WI38 (cell line): Measurements from ENCODE around the gene OCRL.

Experiments used
- H3K4me3 ChIP-seq: 2 replicates; pipeline ENCODE4 v1.5.1; 2011; ENCODE audit warnings: low read depth, mild to moderate bottlenecking, control low read depth, low read length
- TF ChIP-seq, protein P1 (sequence below): IDR thresholded peaks from 2 replicates; pipeline ENCODE4 v1.5.1; 2012; ENCODE audit warnings: low read depth, mild to moderate bottlenecking, control low read depth, low read length

The OCRL gene

DNA sequence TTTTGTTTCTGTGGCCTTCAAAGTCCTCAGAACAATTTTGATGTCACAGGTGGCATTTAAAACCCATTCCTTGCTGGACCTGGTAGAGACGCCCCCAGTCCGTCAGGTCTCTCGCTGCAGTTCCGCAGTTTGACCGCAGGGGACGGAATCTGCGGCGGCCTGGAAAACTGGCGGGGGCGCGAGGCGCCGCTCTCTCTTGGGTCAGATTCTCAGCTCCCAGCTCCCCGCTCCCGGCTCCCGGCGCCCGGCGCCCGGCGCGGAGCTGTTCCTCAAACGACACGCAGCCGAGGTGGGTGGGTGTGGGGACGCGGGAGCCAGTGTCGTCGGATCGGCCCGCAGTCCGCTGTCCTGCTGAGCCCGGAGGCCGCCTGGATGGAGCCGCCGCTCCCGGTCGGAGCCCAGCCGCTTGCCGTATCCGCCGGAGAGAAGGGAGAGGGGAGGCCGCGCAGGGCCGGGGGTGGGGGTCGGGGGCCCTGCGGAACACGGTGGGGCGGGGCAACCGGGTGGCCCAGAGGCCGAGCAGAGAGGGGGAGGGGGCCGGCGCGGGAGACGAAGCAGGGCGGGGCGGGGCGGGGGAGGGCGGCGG, at the start of gene OCRL:
OCRL (plus strand) TSS at position 192 of the 586 bp plus-strand sequence; CDS start at position 373, 181 bp downstream.
- H3K4me3 ChIP-seq: peak within 1 kb of the TSS; percentile 66
- TF ChIP-seq, protein P1, sequence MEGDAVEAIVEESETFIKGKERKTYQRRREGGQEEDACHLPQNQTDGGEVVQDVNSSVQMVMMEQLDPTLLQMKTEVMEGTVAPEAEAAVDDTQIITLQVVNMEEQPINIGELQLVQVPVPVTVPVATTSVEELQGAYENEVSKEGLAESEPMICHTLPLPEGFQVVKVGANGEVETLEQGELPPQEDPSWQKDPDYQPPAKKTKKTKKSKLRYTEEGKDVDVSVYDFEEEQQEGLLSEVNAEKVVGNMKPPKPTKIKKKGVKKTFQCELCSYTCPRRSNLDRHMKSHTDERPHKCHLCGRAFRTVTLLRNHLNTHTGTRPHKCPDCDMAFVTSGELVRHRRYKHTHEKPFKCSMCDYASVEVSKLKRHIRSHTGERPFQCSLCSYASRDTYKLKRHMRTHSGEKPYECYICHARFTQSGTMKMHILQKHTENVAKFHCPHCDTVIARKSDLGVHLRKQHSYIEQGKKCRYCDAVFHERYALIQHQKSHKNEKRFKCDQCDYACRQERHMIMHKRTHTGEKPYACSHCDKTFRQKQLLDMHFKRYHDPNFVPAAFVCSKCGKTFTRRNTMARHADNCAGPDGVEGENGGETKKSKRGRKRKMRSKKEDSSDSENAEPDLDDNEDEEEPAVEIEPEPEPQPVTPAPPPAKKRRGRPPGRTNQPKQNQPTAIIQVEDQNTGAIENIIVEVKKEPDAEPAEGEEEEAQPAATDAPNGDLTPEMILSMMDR: peak; percentile 75

DNA sequence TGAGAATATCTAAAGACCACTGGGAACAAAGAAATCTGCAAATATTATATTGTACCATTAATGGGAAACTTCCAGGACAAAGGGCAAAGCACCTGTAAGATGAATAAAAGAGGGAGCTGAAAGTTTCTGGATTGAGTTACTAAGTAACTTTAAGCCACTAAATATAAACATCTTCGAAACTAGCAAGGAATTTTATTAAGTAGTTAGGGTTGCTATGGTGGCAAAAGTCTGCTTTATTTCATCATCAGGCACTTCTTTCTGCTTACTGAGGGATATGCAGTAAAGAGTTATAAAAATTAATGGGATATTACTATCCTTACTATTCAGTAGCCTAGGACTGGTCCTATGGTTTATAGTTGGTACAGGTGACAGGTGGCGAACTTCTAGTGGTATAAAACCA, 49.7 kb upstream of the OCRL start:
- TF ChIP-seq, protein P1: no peak

DNA sequence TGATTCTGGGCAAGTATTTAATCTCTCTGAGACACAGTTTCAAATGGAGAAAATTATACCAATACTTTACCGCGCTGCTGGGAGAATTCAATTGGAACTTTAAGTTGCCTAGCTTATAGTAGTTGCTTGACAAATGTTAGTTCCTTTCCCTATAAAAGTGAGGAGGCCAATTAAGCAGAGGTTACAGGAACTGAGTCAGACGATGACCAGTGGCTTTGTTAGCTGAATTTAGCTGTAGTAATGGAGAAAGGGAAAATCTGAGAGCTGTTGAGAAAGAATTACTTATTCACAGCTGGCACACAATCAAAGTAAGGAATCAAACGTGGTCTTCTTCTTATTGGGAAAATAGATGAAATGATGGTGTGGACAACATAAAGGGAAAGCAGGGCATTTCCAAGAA, 46.4 kb upstream of the OCRL start:
- H3K4me3 ChIP-seq: no peak overlapping the region
- TF ChIP-seq, protein P1: no peak

More for the DNA sequence above, 49.7 kb upstream of the OCRL start:
- H3K4me3 ChIP-seq: no peak overlapping the region

DNA sequence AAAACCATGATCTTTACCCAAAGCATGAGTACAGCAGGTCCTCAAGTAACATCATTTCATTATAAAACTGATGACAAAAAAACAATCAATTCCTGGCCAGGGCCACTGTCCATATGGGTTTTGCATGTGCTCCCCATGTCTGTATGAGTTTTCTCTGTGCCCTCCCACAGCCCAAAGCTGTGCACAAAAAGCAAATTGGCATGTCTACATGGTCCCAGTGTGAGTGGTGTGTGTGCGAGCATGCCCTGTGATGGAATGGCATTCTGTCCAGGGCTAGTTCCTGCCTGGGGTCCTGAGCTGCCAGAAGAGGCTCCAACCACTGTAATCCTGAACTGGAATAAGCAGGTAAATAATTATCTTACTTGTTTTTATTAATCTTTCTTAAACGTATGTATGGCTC, 45.2 kb upstream of the OCRL start:
- H3K4me3 ChIP-seq: no peak overlapping the region
- TF ChIP-seq, protein P1: no peak

DNA sequence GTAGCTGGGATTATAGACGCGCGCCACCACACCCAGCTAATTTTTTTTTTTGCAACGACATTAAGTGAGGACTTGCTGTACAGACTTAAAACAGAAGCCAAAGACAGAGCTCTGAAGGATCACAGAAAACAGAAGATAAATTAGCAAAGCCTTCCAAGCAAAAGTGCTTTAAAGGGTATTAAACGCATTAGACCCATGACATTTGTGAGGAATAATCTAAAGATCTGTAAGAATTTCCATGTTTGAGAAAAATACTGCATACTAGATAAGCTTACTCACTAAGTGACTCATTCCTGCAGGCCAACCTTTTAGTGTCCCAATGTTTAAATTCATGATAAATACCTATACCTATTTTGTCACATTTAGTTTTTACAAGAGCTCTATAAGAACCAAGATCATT, 44.2 kb upstream of the OCRL start:
- TF ChIP-seq, protein P1: no peak
- H3K4me3 ChIP-seq: no peak overlapping the region

DNA sequence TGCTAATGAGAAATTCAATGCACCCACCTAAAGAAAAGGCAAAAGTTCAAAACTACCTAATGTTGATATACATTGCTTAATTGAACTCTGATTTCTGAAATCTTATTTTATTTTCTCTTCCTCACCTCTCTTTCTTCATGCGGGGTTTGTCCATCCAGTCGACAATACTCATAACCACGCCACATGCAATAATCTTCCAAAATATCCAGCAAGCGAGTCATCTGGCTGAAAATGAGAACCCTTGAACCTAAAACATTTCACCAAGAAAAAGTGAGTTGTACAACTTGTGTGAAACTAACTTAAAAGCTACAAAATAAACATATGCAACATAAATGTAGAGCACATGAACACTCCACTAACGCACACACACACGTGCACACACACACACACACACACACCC, 43.4 kb upstream of the OCRL start:
- H3K4me3 ChIP-seq: no peak overlapping the region
- TF ChIP-seq, protein P1: no peak

DNA sequence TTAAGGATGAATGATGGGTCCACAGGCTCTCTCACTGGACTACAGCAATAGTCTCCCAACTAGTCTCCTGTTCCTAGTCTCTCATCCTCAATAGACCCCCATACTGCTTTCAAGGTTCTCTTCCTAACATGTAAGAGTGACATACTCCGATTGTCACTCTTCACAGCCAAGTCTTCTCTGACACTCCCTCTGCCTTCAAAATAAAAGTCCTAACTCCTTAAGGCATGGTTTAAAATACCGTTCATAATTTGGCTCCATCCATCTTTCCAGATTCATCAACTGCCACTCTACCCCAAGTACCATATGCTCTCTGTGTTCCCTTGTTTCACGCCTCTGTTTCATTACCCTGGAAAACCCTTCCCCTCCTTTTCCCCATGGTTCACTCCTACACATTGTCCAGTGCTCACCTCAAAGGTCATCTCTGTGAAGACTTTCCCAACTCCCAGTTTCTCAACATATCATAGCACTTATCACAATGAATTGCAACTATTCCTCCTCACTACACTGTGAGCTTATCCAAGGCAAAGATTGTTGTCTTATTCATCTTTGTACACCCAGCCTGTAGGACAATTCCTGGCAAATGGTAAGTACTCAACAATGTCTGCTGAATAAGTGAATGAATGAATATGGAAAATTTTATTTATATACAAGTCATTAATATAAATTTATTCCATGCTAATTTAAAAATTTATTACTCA, 42.8 kb upstream of the OCRL start:
- TF ChIP-seq, protein P1: no peak
- no peak overlapping the region for H3K4me3 ChIP-seq
